ENCODE results near the gene GPR132.
"Not testable (repeated sequence)": the region's sequence is repeated elsewhere in the genome, so short reads cannot be mapped to it uniquely, and the experiment has no call there.

GRCh38 chr14:105109243-105109642 is 44.0 kb upstream of the GPR132 start:
- TF ChIP-seq CTCF, POLR2A (IDR thresholded peaks at IDR 0.05): not testable (repeated sequence)
